Heart right ventricle (tissue), 16 donors: ENCODE measurements around the gene CFAP210. TPM values are rescaled to one million over a fixed set of nuclear protein-coding genes. Genes with fewer than 3 reads are reported as not detected.

Experiments used
- ATAC-seq, 8 donors: fragments of 200-7000 bp; cut with Tn5 transposase; one replicate each; pipeline ENCODE4 v1.9.1; 2020; ENCODE audit warnings: mild to moderate bottlenecking in 8 of 8, moderate library complexity in 8 of 8, moderate number of reproducible peaks in 1 of 8
- DNase-seq, 2 donors: peaks; one replicate each; pipeline ENCODE4 v3.0.0-alpha.2; 2020
- H3K27ac ChIP-seq, 10 donors: fragments of 200-600 bp; sonication (generic) in 2 of 10; one replicate each; pipeline versions ENCODE4 v1.5.0 to v1.8.0; 2020 to 2022; ENCODE audit warnings: mild to moderate bottlenecking in 3 of 10
- H3K27me3 ChIP-seq, 7 donors: fragments of 200-600 bp; one replicate each; pipeline ENCODE4 v1.8.0; 2021 to 2022; ENCODE audit warnings: mild to moderate bottlenecking in 2 of 7
- H3K36me3 ChIP-seq, 9 donors: fragments of 200-600 bp; sonication (generic) in 1 of 9; one replicate each; pipeline versions ENCODE4 v1.5.0 to v1.8.0; 2020 to 2022; ENCODE audit warnings: mild to moderate bottlenecking in 2 of 9
- H3K4me1 ChIP-seq, 9 donors: fragments of 200-600 bp; sonication (generic) in 1 of 9; one replicate each; pipeline versions ENCODE4 v1.5.0 to v1.8.0; 2020 to 2022; ENCODE audit warnings: mild to moderate bottlenecking in 4 of 9
- H3K4me3 ChIP-seq, 10 donors: fragments of 200-600 bp; sonication (generic) in 2 of 10; one replicate each; pipeline versions ENCODE4 v1.5.0 to v1.8.0; 2020 to 2022; ENCODE audit warnings: mild to moderate bottlenecking in 7 of 10, moderate library complexity in 2 of 10
- H3K9me3 ChIP-seq, 11 donors: fragments of 200-600 bp in 10 of 11; sonication (generic) in 2 of 11; one replicate each; pipeline versions ENCODE4 v1.5.0 to v1.8.0; 2013 to 2022; ENCODE audit warnings: mild to moderate bottlenecking in 2 of 11, control low read depth in 1 of 11, moderate library complexity in 1 of 11
- CTCF ChIP-seq, 9 donors: fragments of 200-600 bp; sonication (generic) in 2 of 9; IDR thresholded peaks; one replicate each; pipeline versions ENCODE4 v1.5.0 to v1.8.0; 2021 to 2022; ENCODE audit warnings: antibody characterized with exemption in 9 of 9, mild to moderate bottlenecking in 5 of 9, moderate library complexity in 1 of 9
- WGBS, 2 donors: extraction: QIAGEN DNeasy Blood & Tissue Kit; methylation state at CpG; one replicate each; pipeline ENCODE4 v1.1.7; 2013; ENCODE audit warnings: inconsistent platforms in 1 of 2; 5-methylcytosine and 5-hydroxymethylcytosine counted together
- intact Hi-C, 10 donors: fragments of 100-400 bp; cut with DNase I; formaldehyde crosslinking; loops; one replicate each; pipeline versions ENCODE4 v1.11.1 to v1.14.2; 2022
- polyA plus RNA-seq, 2 donors: library from polyadenylated mRNA; stranded (reverse); fragments of 200-250 nt; gene quantifications; one replicate each; pipeline ENCODE4 v1.2.3, GENCODE V29; 2013
- total RNA-seq, 10 donors: library from RNA; stranded (reverse); fragmentation: NEBNext Ultra II Directional in 3 of 10; extraction: Animal tissue kit (Norgen Biotek cat#: 25700) in 3 of 10; gene quantifications; one replicate each; pipeline versions ENCODE4 v1.2.1 to v1.2.4, GENCODE V29; 2021 to 2023
- donor health status: Arrhythmogenic right ventricular cardiomyopathy.
- donor health status: ischemic (EF 13 %, LVEDD 7.1; RV severe dilation, severe dysfunction).
- donor health status: healthy with polysubstance abuse.
- donor health status: DM: no; HTN: yes; CAD: no.
- donor health status: DM: no; HTN: no; CAD: no.
- donor health status: ischemic (EF 25% LVEDD 6.9; RV normal size, moderate dysfunction).
- donor health status: ischemic (EF 25% LVEDD 5.7; RV mildly dilated, moderate dysfunction).
- donor health status: healthy.
- donor health status: DM: yes; HTN: yes; CAD: no.
- donor health status: Ischemic cardiomyopathy.
- donor health status: ischemic (EF 35%, LVEDD 5.7; RV mildly dilated, moderate dysfunction).
- donor health status: nonischemic (EF 11% LVEDD 7.7; RV severe dilation, severe dysfunction).
- donor health status: DM: yes; HTN: yes; CAD: no.
- donor health status: PGD.
- donor health status: ischemic (EF 29% LVEDD 5.4; RV normal size, mild dysfunction).
- donor health status: nonischemic (EF 23%, LVEDD 6.1; RV moderate dilation, normal function).

Gene CFAP210
- total and polyA plus RNA-seq, 12 donors = 0.14 to 0.29 TPM; not detected in 10

- H3K27me3 ChIP-seq = no peaks in the 10 kb centered on the region
- peaks cover 0 to 21% (median 5%) of the 10 kb centered on the region in 9 donors for H3K4me1 ChIP-seq
- peaks cover 0 to under 1% (median 0%) of the 10 kb centered on the region in 11 donors for H3K9me3 ChIP-seq
- intact Hi-C loops = loop anchor here in 2 of 10 donors (5.0 to 10.0 kb wide), 2 partner anchors 36 to 112 kb away; partner anchors contain the start of genes KLHL23 (in 1 of the 2) and PPIG (in 1 of the 2)
- DNase-seq (no peak), ATAC-seq (no peak)
- peaks cover 0 to 32% (median 0%) of the 10 kb centered on the region in 9 donors for H3K36me3 ChIP-seq
- TF ChIP-seq CTCF (IDR thresholded peaks at IDR 0.05) = no peak
- no peak overlapping the region for H3K27ac ChIP-seq
- no peak overlapping the region for H3K4me3 ChIP-seq
Measured at GRCh38 chr2:169696381-169696780, 2.2 kb upstream of the CFAP210 start.

GRCh38 chr2:169694894-169695260 is 672 bp upstream of the CFAP210 start:
- H3K4me1 ChIP-seq = peaks cover 0 to 21% (median 5%) of the 10 kb centered on the region in 9 donors

GRCh38 chr2:169693360-169693759 is 845 bp downstream of the CFAP210 start:
- Histone ChIP-seq H3K36me3 (peaks cover 0 to 17% (median 0%) of the 10 kb centered on the region in 9 donors), H3K9me3 (peaks cover 0 to 22% (median 2%) of the 10 kb centered on the region in 11 donors), H3K4me3 (peak overlapping the region in 3 of 10 donors; percentile 78 to 95 (median 85)), H3K27me3 (no peaks in the 10 kb centered on the region), H3K27ac (no peak overlapping the region), H3K4me1 (peaks cover 0 to 21% (median 5%) of the 10 kb centered on the region in 9 donors)
- no peak for ATAC-seq
- peak in 5 of 9 donors; percentile 21 to 41 (median 40) for TF ChIP-seq CTCF (IDR thresholded peaks at IDR 0.05)
- DNase-seq = no peak
- 22 to 23% methylated on average over 4 of the region's 4 CpGs for WGBS, 2 donors
- intact Hi-C loops = loop anchor here in 2 of 10 donors (5.0 to 10.0 kb wide), 2 partner anchors 39 to 109 kb away; partner anchors contain the start of genes KLHL23 (in 1 of the 2) and PPIG (in 1 of the 2)

More at GRCh38 chr2:169694894-169695260, 672 bp upstream of the CFAP210 start:
- 36 to 37% methylated on average over 8 of the region's 8 CpGs for WGBS, 2 donors
- ATAC-seq = no peak
- DNase-seq = no peak
- Histone ChIP-seq H3K4me3 (peak overlapping the region; percentile 69 to 95 (median 80)), H3K9me3 (peaks cover 0 to 16% (median 2%) of the 10 kb centered on the region in 11 donors), H3K27ac (peak overlapping the region in 9 of 10 donors; percentile 71 to 89 (median 83)), H3K36me3 (peaks cover 0 to 28% (median 0%) of the 10 kb centered on the region in 9 donors), H3K27me3 (no peaks in the 10 kb centered on the region)
- intact Hi-C loops = loop anchor here in 3 of 10 donors (5.0 to 10.0 kb wide), 2 partner anchors 37 to 110 kb away; partner anchors contain the start of genes KLHL23 (in 2 of the 3) and PPIG (in 1 of the 3)
- no peak for TF ChIP-seq CTCF (IDR thresholded peaks at IDR 0.05)

GRCh38 chr2:169692718-169693117 is 1.5 kb downstream of the CFAP210 start:
- H3K9me3 ChIP-seq = peaks cover 0 to 22% (median 2%) of the 10 kb centered on the region in 11 donors
- no peaks in the 10 kb centered on the region for H3K27me3 ChIP-seq
- H3K27ac ChIP-seq = no peak overlapping the region
- DNase-seq (no peak), ATAC-seq (no peak)
- H3K36me3 ChIP-seq = peaks cover 0 to 11% (median 0%) of the 10 kb centered on the region in 9 donors
- H3K4me1 ChIP-seq = peaks cover 0 to 21% (median 5%) of the 10 kb centered on the region in 9 donors
- intact Hi-C loops = loop anchor here in 2 of 10 donors (5.0 to 10.0 kb wide), 2 partner anchors 40 to 108 kb away; partner anchors contain the start of genes KLHL23 (in 1 of the 2) and PPIG (in 1 of the 2)
- TF ChIP-seq CTCF (IDR thresholded peaks at IDR 0.05) = no peak
- WGBS, 2 donors = 63 to 69% methylated on average over 3 of the region's 3 CpGs
- no peak overlapping the region for H3K4me3 ChIP-seq
